K562 (cell line): Measurements from ENCODE around the gene IGFALS. TPM values are rescaled to one million over a fixed set of nuclear protein-coding genes. Genes with fewer than 3 reads are reported as not detected.
A peak's percentile ranks its signal among the peaks of the same experiment; 100 is the strongest.

Source experiments
- CC2D1A ChIP-seq: fragments of 450-650 bp; IDR thresholded peaks from 2 replicates; pipeline ENCODE4 v1.6.1; 2017; ENCODE audit warnings: mild to moderate bottlenecking
- GTF2A2 ChIP-seq: IDR thresholded peaks from 2 replicates; pipeline ENCODE4 v1.6.1; 2016; ENCODE audit warnings: mild to moderate bottlenecking, missing genetic modification characterization, missing compliant biosample characterization
- NFATC3 ChIP-seq: fragments of 450-650 bp; IDR thresholded peaks from 2 replicates; pipeline ENCODE4 v1.6.1; 2017; ENCODE audit warnings: mild to moderate bottlenecking
- NR2C2 ChIP-seq, 2 experiments: fragments of 200-800 bp in 1 of 2; sonication (Bioruptor generic) in 1 of 2; sonication (generic) in 1 of 2; formaldehyde crosslinking in 1 of 2; IDR thresholded peaks; 2 replicates each; pipeline versions ENCODE4 v1.6.1 to v1.8.0; 2016 to 2022; ENCODE audit warnings: mild to moderate bottlenecking in 1 of 2, missing compliant biosample characterization in 1 of 2, missing genetic modification characterization in 1 of 2, missing genetic modification reagents in 1 of 2
- RFX1 ChIP-seq: fragments of 450-650 bp; IDR thresholded peaks from 2 replicates; pipeline ENCODE4 v1.6.1; 2016; ENCODE audit warnings: mild to moderate bottlenecking, moderate library complexity
- SAFB ChIP-seq: fragments of 200-400 bp; formaldehyde crosslinking; IDR thresholded peaks from 2 replicates; pipeline ENCODE4 v1.6.1; 2017; ENCODE audit warnings: low read depth, low read length, borderline replicate concordance
- TFAM ChIP-seq: fragments of 250-450 bp; sonication (Bioruptor Pico); conservative IDR thresholded peaks from 2 replicates; pipeline ENCODE4 v1.5.0; 2021; ENCODE audit warnings: mild to moderate bottlenecking, moderate library complexity
- polyA plus RNA-seq, 8 experiments: library from polyadenylated mRNA; depleted of rRNA in 4 of 8; stranded (reverse) in 5 of 8; unstranded in 3 of 8; fragments of >200 nt; fragmentation: Nextera tagmentation in 2 of 8; fragmentation: Illumina TruSeq in 1 of 8; extraction: Ambion mirVana in 2 of 8; extraction: Trizol in 1 of 8; gene quantifications; 2 replicates each; pipeline versions ENCODE4 v1.2.1 to v1.2.3, GENCODE V29; 2011 to 2014; ENCODE audit warnings: inconsistent platforms in 1 of 8, missing spikeins in 1 of 8
- total RNA-seq, 7 experiments: library from RNA; depleted of rRNA in 6 of 7; stranded (reverse); fragments of >200 nt in 6 of 7; fragmentation: Illumina TruSeq in 2 of 7; extraction: Trizol in 2 of 7; gene quantifications; 2 replicates each; pipeline versions ENCODE4 v1.2.1 to v1.2.3, GENCODE V29; 2011 to 2021; ENCODE audit warnings: low replicate concordance in 1 of 7
- TF ChIP-seq, protein P1 (sequence below): fragments of 450-650 bp; formaldehyde crosslinking; IDR thresholded peaks from 2 replicates; pipeline ENCODE4 v1.4.0; 2022; ENCODE audit warnings: missing genetic modification characterization
- TF ChIP-seq, protein P2 (sequence below): fragments of 200-600 bp; sonication (generic); IDR thresholded peaks from one replicate; pipeline ENCODE4 v1.6.1; 2012; ENCODE audit warnings: mild to moderate bottlenecking, low read depth, low read length, inconsistent platforms
- TF ChIP-seq, protein P3 (sequence below): sonication (generic); formaldehyde crosslinking; IDR thresholded peaks from 2 replicates; pipeline ENCODE4 v1.8.0; 2022; ENCODE audit warnings: missing genetic modification reagents, mild to moderate bottlenecking, moderate library complexity, borderline replicate concordance

IGFALS gene
- total and polyA plus RNA-seq, 9 of the 15 experiments (the other 6 are each of a cell fraction or from before 2014, with no cell fraction given) = not detected

DNA sequence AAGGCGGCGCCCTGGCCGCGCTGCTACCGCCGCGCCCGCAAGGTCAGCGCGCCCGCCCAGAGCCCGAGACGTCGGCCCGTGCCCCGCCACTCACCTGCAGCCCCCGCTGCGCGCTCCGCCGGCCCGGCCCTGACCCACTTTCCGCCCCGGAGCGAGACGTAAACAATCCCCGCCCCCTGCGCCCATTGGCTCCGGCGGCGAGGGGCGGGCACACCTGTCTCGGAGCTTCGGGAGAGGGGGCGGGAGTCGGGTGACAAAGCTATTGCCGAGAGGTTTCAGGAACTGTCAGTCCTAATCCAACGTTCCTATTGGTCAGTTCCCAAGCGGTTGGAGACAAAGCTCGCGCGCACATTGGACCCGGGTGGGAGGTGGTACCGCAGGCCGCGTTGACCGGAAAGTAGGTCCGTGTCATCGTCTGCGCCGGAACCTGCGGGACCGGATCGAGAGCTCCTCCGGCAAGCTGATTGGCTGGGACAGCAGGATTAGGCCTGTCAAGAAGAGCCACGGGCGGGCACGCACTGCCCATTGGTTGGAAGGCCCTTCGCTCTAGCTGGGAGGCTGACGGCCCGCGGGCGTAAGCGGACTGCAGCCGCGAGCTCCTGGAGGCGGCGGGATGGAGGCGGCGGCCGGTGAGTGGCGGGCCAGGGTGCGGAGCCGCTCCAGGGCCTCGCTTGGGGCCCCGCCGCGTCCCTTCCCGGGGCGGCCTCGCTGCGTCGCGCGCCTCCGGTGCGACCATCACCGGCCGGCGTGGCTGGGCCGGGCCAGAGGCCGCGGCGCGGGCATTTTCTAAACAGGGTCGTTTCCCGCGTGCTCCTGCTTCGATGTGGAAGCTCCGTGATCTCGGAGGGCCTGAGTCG lies 10.9 kb downstream of the IGFALS start, which contains the start of the genes NUBP2 and SPSB3 (continued):
- no peak for TF ChIP-seq NR2C2 (CRISPR knock-in tag; IDR thresholded peaks at IDR 0.05)
- TF ChIP-seq NR2C2 (tag; IDR thresholded peaks at IDR 0.05) = peak; percentile 42; the same call in 1 of the 2 replicates
- TF ChIP-seq GTF2A2 = no peak
- peak; percentile 93; the same call in 1 of the 2 replicates for TF ChIP-seq CC2D1A
- TF ChIP-seq RFX1 = no peak
- TF ChIP-seq TFAM (CRISPR knock-in tag) = no peak
- no peak for TF ChIP-seq NFATC3
- peak; percentile 51; the same call in 1 of the 2 replicates for TF ChIP-seq SAFB
- TF ChIP-seq, protein P1, sequence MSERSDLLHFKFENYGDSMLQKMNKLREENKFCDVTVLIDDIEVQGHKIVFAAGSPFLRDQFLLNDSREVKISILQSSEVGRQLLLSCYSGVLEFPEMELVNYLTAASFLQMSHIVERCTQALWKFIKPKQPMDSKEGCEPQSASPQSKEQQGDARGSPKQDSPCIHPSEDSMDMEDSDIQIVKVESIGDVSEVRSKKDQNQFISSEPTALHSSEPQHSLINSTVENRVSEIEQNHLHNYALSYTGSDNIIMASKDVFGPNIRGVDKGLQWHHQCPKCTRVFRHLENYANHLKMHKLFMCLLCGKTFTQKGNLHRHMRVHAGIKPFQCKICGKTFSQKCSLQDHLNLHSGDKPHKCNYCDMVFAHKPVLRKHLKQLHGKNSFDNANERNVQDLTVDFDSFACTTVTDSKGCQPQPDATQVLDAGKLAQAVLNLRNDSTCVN = no peak
- TF ChIP-seq, protein P2, sequence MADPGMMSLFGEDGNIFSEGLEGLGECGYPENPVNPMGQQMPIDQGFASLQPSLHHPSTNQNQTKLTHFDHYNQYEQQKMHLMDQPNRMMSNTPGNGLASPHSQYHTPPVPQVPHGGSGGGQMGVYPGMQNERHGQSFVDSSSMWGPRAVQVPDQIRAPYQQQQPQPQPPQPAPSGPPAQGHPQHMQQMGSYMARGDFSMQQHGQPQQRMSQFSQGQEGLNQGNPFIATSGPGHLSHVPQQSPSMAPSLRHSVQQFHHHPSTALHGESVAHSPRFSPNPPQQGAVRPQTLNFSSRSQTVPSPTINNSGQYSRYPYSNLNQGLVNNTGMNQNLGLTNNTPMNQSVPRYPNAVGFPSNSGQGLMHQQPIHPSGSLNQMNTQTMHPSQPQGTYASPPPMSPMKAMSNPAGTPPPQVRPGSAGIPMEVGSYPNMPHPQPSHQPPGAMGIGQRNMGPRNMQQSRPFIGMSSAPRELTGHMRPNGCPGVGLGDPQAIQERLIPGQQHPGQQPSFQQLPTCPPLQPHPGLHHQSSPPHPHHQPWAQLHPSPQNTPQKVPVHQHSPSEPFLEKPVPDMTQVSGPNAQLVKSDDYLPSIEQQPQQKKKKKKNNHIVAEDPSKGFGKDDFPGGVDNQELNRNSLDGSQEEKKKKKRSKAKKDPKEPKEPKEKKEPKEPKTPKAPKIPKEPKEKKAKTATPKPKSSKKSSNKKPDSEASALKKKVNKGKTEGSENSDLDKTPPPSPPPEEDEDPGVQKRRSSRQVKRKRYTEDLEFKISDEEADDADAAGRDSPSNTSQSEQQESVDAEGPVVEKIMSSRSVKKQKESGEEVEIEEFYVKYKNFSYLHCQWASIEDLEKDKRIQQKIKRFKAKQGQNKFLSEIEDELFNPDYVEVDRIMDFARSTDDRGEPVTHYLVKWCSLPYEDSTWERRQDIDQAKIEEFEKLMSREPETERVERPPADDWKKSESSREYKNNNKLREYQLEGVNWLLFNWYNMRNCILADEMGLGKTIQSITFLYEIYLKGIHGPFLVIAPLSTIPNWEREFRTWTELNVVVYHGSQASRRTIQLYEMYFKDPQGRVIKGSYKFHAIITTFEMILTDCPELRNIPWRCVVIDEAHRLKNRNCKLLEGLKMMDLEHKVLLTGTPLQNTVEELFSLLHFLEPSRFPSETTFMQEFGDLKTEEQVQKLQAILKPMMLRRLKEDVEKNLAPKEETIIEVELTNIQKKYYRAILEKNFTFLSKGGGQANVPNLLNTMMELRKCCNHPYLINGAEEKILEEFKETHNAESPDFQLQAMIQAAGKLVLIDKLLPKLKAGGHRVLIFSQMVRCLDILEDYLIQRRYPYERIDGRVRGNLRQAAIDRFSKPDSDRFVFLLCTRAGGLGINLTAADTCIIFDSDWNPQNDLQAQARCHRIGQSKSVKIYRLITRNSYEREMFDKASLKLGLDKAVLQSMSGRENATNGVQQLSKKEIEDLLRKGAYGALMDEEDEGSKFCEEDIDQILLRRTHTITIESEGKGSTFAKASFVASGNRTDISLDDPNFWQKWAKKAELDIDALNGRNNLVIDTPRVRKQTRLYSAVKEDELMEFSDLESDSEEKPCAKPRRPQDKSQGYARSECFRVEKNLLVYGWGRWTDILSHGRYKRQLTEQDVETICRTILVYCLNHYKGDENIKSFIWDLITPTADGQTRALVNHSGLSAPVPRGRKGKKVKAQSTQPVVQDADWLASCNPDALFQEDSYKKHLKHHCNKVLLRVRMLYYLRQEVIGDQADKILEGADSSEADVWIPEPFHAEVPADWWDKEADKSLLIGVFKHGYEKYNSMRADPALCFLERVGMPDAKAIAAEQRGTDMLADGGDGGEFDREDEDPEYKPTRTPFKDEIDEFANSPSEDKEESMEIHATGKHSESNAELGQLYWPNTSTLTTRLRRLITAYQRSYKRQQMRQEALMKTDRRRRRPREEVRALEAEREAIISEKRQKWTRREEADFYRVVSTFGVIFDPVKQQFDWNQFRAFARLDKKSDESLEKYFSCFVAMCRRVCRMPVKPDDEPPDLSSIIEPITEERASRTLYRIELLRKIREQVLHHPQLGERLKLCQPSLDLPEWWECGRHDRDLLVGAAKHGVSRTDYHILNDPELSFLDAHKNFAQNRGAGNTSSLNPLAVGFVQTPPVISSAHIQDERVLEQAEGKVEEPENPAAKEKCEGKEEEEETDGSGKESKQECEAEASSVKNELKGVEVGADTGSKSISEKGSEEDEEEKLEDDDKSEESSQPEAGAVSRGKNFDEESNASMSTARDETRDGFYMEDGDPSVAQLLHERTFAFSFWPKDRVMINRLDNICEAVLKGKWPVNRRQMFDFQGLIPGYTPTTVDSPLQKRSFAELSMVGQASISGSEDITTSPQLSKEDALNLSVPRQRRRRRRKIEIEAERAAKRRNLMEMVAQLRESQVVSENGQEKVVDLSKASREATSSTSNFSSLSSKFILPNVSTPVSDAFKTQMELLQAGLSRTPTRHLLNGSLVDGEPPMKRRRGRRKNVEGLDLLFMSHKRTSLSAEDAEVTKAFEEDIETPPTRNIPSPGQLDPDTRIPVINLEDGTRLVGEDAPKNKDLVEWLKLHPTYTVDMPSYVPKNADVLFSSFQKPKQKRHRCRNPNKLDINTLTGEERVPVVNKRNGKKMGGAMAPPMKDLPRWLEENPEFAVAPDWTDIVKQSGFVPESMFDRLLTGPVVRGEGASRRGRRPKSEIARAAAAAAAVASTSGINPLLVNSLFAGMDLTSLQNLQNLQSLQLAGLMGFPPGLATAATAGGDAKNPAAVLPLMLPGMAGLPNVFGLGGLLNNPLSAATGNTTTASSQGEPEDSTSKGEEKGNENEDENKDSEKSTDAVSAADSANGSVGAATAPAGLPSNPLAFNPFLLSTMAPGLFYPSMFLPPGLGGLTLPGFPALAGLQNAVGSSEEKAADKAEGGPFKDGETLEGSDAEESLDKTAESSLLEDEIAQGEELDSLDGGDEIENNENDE = no peak
- TF ChIP-seq, protein P3, sequence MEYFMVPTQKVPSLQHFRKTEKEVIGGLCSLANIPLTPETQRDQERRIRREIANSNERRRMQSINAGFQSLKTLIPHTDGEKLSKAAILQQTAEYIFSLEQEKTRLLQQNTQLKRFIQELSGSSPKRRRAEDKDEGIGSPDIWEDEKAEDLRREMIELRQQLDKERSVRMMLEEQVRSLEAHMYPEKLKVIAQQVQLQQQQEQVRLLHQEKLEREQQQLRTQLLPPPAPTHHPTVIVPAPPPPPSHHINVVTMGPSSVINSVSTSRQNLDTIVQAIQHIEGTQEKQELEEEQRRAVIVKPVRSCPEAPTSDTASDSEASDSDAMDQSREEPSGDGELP = peak; percentile 81
